Vagina (tissue), 2 donors: ENCODE data around the gene XRCC4.

Experiments used
- POLR2A ChIP-seq, 2 donors: fragments of 450-650 bp; IDR thresholded peaks; one replicate each; pipeline ENCODE4 v1.6.1; 2017; ENCODE audit warnings: antibody characterized with exemption in 2 of 2, mild to moderate bottlenecking in 2 of 2, moderate library complexity in 2 of 2
- POLR2AphosphoS5 ChIP-seq, 2 donors: sonication (generic); formaldehyde crosslinking; IDR thresholded peaks; one replicate each; pipeline ENCODE4 v1.9.0; 2017; ENCODE audit warnings: antibody characterized with exemption in 2 of 2, mild to moderate bottlenecking in 2 of 2, low read depth in 1 of 2; ENCODE audit not compliant: insufficient read depth in 1 of 2
- TF ChIP-seq, protein P1 (sequence below), 3 experiments: fragments of 450-650 bp in 2 of 3; fragments of 200-600 bp in 1 of 3; sonication (generic) in 1 of 3; IDR thresholded peaks; one replicate each; pipeline ENCODE4 v1.5.1; 2017 to 2019; ENCODE audit warnings: antibody characterized with exemption in 3 of 3, mild to moderate bottlenecking in 2 of 3, moderate library complexity in 2 of 3

DNA sequence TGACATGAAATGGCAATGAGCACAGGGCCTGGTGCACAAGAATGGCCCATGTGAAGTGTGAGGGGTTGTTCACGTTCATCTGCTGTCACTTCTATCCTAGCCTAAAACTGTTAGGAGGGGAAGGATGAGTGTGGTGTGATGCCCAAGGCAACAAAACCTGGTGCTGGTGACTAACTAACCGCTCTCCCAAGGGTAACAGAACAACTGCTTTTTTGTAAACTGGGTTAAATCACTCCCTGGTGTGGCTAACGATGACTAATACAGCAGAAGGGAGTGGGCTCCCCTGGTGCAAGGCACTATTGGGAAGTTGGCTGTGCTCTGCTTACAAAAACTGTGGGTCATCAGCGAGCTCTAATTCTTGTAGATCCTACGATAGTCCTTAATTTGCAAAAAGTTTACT is 291.0 kb downstream of the XRCC4 start:
- TF ChIP-seq, protein P1, sequence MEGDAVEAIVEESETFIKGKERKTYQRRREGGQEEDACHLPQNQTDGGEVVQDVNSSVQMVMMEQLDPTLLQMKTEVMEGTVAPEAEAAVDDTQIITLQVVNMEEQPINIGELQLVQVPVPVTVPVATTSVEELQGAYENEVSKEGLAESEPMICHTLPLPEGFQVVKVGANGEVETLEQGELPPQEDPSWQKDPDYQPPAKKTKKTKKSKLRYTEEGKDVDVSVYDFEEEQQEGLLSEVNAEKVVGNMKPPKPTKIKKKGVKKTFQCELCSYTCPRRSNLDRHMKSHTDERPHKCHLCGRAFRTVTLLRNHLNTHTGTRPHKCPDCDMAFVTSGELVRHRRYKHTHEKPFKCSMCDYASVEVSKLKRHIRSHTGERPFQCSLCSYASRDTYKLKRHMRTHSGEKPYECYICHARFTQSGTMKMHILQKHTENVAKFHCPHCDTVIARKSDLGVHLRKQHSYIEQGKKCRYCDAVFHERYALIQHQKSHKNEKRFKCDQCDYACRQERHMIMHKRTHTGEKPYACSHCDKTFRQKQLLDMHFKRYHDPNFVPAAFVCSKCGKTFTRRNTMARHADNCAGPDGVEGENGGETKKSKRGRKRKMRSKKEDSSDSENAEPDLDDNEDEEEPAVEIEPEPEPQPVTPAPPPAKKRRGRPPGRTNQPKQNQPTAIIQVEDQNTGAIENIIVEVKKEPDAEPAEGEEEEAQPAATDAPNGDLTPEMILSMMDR (IDR thresholded peaks at IDR 0.05): no peak
- no peak for TF ChIP-seq POLR2A (IDR thresholded peaks at IDR 0.05)
- no peak for TF ChIP-seq POLR2AphosphoS5 (IDR thresholded peaks at IDR 0.05; ENCODE audit: insufficient read depth in 1 of 2, low read depth in 1 of 2)
